Stomach (tissue), 9 donors: ENCODE measurements around the gene TPD52L1. TPM values are rescaled to one million over a fixed set of nuclear protein-coding genes. Genes with fewer than 3 reads are reported as not detected.
A peak's percentile ranks its signal among the peaks of the same experiment; 100 is the strongest.

Experiments used
- DNase-seq, 2 donors: peaks; one replicate each; pipeline versions ENCODE4 v3.0.0 to v3.0.0-alpha.2; 2013 to 2019
- H3K27ac ChIP-seq, 5 donors: fragments of 200-600 bp in 4 of 5; sonication (generic) in 4 of 5; one replicate each; pipeline ENCODE4 v1.5.1; 2013 to 2019; ENCODE audit warnings: mild to moderate bottlenecking in 1 of 5, moderate library complexity in 1 of 5
- H3K27me3 ChIP-seq, 3 donors: fragments of 200-600 bp; sonication (generic); one replicate each; pipeline ENCODE4 v1.5.1; 2017 to 2019; ENCODE audit warnings: mixed run types in 1 of 3
- H3K36me3 ChIP-seq, 4 donors: fragments of 200-600 bp; sonication (generic); 1 replicate in 3 of 4; 2 replicates in 1 of 4; pipeline ENCODE4 v1.5.1; 2016 to 2019
- H3K4me1 ChIP-seq, 4 donors: fragments of 200-600 bp; sonication (generic); one replicate each; pipeline ENCODE4 v1.5.1; 2016 to 2019
- H3K4me3 ChIP-seq, 4 donors: fragments of 200-600 bp; sonication (generic) in 3 of 4; one replicate each; pipeline ENCODE4 v1.5.1; 2016 to 2019; ENCODE audit warnings: mild to moderate bottlenecking in 1 of 4
- H3K9me3 ChIP-seq, 4 donors: fragments of 200-600 bp; sonication (generic); one replicate each; pipeline ENCODE4 v1.5.1; 2016 to 2019
- EP300 ChIP-seq: sonication (generic); formaldehyde crosslinking; IDR thresholded peaks from one replicate; pipeline ENCODE4 v1.6.1; 2017; ENCODE audit warnings: antibody characterized with exemption
- POLR2A ChIP-seq, 4 donors: fragments of 450-650 bp; IDR thresholded peaks; one replicate each; pipeline ENCODE4 v1.6.1; 2016; ENCODE audit warnings: antibody characterized with exemption in 4 of 4, control low read depth in 2 of 4, mild to moderate bottlenecking in 1 of 4, moderate library complexity in 1 of 4
- POLR2AphosphoS5 ChIP-seq, 3 donors: sonication (generic); formaldehyde crosslinking; IDR thresholded peaks; one replicate each; pipeline ENCODE4 v1.6.1; 2016; ENCODE audit warnings: antibody characterized with exemption in 3 of 3
- WGBS, 5 donors: extraction: QIAGEN DNeasy Blood & Tissue Kit in 3 of 5; methylation state at CpG; one replicate each; pipeline versions ENCODE4 v1.1.5 to v1.1.7; 2013 to 2018; 5-methylcytosine and 5-hydroxymethylcytosine counted together
- intact Hi-C: fragments of 100-400 bp; cut with DNase I; formaldehyde crosslinking; loops from one replicate; pipeline ENCODE4 v1.15.1; 2023; ENCODE audit warnings: low total_unique reads
- polyA plus RNA-seq, 3 donors: library from polyadenylated mRNA; stranded (reverse); fragments of 200-250 nt; gene quantifications; one replicate each; pipeline ENCODE4 v1.2.3, GENCODE V29; 2013
- total RNA-seq, 5 donors: library from RNA; depleted of rRNA; stranded (reverse); fragments of >200 nt; gene quantifications; one replicate each; pipeline versions ENCODE4 v1.1.0 to v1.2.3, GENCODE V29; 2014 to 2016
- TF ChIP-seq, protein P1 (sequence below), 7 experiments: fragments of 450-650 bp in 4 of 7; fragments of 200-600 bp in 3 of 7; sonication (generic) in 3 of 7; IDR thresholded peaks; one replicate each; pipeline ENCODE4 v1.5.1; 2016 to 2019; ENCODE audit warnings: antibody characterized with exemption in 7 of 7, control low read depth in 2 of 7, mild to moderate bottlenecking in 1 of 7
- donor health status: healthy with polysubstance abuse.
- donor health status: Bipolar disorder and iron deficiency.
- donor health status: healthy.

The TPD52L1 gene
- total and polyA plus RNA-seq, 8 donors = 14.8 to 102 (median 78.9) TPM

DNA sequence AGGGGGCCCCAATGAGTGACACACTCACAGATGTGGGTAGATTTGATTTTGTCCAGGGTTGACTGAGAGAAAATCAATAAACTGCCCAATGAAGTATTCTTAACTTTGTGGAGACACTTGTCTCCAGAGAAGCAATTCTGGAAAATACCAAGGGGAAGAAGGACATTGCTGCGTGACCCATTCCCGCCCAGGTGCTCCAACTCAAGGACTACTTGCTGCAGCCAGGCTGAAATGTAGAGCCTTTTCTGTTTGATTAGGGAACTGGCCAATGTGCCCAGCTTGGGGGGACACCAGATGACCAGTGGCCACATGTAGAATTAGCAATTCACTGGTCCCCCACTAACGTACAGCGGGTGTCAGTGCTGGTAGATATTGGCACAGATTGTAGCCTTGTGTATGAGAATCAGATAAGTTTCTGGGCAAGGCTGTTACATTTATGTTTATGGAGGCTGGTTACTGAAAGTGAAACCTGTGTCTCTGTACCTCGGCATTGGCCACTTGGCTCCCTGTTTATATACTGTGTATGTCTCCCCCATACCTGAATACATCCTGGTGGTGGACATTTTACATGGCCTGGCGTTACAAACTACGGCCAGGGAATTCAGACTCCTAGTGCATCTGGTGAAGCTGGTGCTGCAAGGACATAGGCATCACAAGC lies 115.9 kb downstream of the TPD52L1 start:
- TF ChIP-seq EP300 (no peak), POLR2AphosphoS5 (IDR thresholded peaks at IDR 0.05) (no peak)
- TF ChIP-seq, protein P1, sequence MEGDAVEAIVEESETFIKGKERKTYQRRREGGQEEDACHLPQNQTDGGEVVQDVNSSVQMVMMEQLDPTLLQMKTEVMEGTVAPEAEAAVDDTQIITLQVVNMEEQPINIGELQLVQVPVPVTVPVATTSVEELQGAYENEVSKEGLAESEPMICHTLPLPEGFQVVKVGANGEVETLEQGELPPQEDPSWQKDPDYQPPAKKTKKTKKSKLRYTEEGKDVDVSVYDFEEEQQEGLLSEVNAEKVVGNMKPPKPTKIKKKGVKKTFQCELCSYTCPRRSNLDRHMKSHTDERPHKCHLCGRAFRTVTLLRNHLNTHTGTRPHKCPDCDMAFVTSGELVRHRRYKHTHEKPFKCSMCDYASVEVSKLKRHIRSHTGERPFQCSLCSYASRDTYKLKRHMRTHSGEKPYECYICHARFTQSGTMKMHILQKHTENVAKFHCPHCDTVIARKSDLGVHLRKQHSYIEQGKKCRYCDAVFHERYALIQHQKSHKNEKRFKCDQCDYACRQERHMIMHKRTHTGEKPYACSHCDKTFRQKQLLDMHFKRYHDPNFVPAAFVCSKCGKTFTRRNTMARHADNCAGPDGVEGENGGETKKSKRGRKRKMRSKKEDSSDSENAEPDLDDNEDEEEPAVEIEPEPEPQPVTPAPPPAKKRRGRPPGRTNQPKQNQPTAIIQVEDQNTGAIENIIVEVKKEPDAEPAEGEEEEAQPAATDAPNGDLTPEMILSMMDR (IDR thresholded peaks at IDR 0.05) = peak in 1 of 7 experiments; percentile 7

DNA sequence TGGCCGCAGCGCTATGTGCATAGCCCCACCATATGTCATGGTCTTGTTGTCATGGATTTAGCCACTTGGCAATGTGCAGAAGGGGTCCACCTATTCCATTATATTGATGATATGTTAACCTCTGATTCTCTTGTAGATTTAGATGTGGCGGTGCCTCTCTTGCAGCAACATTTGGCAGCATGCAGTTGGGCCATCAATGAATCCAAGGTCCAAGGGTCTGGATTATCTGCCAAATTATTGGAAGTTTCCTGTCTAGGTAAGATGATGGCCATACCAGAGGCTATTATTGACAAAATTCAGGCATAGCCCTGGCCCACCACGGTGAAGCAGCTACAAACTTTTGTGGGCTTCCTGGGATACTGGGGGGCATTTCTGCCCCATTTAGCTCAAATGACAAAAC lies 116.8 kb downstream of the TPD52L1 start:
- H3K27me3 ChIP-seq = no peaks in the 10 kb centered on the region
- TF ChIP-seq, protein P1 (IDR thresholded peaks at IDR 0.05) = no peak
- TF ChIP-seq EP300 (no peak), POLR2A (IDR thresholded peaks at IDR 0.05) (no peak), POLR2AphosphoS5 (IDR thresholded peaks at IDR 0.05) (no peak)
- H3K4me1 ChIP-seq = peaks cover 0 to 11% (median 2%) of the 10 kb centered on the region in 4 donors
- H3K36me3 ChIP-seq = peaks cover 0 to 38% (median 26%) of the 10 kb centered on the region in 4 donors
- DNase-seq = no peak
- no peak overlapping the region for H3K27ac ChIP-seq
- no peak overlapping the region for H3K4me3 ChIP-seq
- WGBS, 5 donors = 91 to 98% (median 97%) methylated on average over 3 to 4 of the region's 4 CpGs
- no peaks in the 10 kb centered on the region for H3K9me3 ChIP-seq
- intact Hi-C loops = no loop called here

More for the DNA sequence above, 115.9 kb downstream of the TPD52L1 start:
- no peaks in the 10 kb centered on the region for H3K9me3 ChIP-seq
- intact Hi-C loops = no loop called here
- peak overlapping the region in 2 of 4 donors; percentile 13 to 15 for H3K4me3 ChIP-seq
- peaks cover 0 to 11% (median 0%) of the 10 kb centered on the region in 4 donors for H3K4me1 ChIP-seq
- no peak for DNase-seq
- no peaks in the 10 kb centered on the region for H3K27me3 ChIP-seq
- H3K36me3 ChIP-seq = peaks cover 0 to 29% (median 23%) of the 10 kb centered on the region in 4 donors
- WGBS, 5 donors = 52 to 71% (median 64%) methylated on average over 7 of the region's 7 CpGs
- H3K27ac ChIP-seq = peak overlapping the region in 2 of 5 donors; percentile 19 to 36

DNA sequence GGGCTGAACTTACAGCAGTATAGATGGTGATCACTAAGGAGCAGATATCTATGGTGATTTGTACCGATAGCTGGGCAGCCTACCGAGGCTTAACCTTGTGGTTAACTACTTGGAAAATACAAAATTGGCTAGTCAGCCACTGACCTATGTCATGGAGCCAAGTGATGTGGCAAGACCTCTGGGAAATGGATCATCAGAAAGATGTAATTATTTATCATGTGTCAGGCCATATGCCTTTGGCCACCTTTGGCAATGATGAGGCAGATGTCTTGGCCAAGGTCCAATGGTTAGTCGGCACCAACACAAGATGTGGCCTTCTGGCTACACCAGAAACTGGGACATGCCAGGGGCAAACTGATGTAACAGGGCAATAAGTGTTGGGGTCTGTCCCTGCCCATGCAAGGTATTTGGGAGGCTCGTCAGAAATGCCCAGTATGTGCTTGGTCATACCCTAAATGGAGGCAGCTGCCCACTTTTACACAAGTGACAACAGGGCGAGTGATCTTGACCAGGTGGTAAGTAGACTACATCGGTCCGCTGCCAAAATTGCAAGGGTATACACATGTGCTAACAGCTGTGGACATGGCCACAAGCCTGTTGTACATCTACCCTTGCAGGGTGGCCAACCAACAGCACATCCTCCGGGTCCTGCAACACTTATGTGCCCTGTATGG lies 118.0 kb downstream of the TPD52L1 start:
- intact Hi-C loops = no loop called here

DNA sequence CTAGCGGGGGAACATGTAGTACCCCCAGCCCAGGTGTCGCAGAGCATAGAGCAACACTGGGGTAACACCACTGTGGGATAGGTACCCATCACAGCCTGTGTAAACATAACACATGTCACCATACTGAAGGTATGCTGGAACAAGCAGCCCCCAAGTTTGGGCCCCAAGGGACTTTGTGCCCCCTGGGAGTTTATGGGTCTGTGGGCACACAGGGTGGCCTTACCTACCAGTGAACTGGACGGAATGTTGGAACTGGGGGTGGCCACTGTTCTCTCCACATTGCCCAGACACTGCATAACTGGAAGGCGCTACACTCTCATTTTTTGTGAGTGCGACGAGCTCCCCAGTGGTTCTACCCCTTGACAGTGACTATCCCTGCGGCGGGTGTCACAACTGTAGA lies 119.7 kb downstream of the TPD52L1 start:
- Histone ChIP-seq H3K4me1 (peaks cover 0 to 11% (median 3%) of the 10 kb centered on the region in 4 donors), H3K36me3 (peaks cover 6 to 59% (median 40%) of the 10 kb centered on the region in 4 donors), H3K4me3 (no peak overlapping the region), H3K9me3 (no peaks in the 10 kb centered on the region), H3K27ac (no peak overlapping the region), H3K27me3 (no peaks in the 10 kb centered on the region)
- TF ChIP-seq POLR2AphosphoS5 (IDR thresholded peaks at IDR 0.05) = no peak
- no peak for TF ChIP-seq EP300
- TF ChIP-seq, protein P1 (IDR thresholded peaks at IDR 0.05) = no peak
- TF ChIP-seq POLR2A (IDR thresholded peaks at IDR 0.05) = no peak
- 94 to 99% (median 97%) methylated on average over 8 of the region's 8 CpGs for WGBS, 5 donors
- no peak for DNase-seq
- intact Hi-C loops = no loop called here

More for the DNA sequence above, 118.0 kb downstream of the TPD52L1 start:
- no peaks in the 10 kb centered on the region for H3K27me3 ChIP-seq
- peaks cover under 1 to 51% (median 37%) of the 10 kb centered on the region in 4 donors for H3K36me3 ChIP-seq
- peaks cover 0 to 11% (median 3%) of the 10 kb centered on the region in 4 donors for H3K4me1 ChIP-seq
- no peak for DNase-seq
- H3K27ac ChIP-seq = no peak overlapping the region
- no peak overlapping the region for H3K4me3 ChIP-seq
- H3K9me3 ChIP-seq = no peaks in the 10 kb centered on the region
- TF ChIP-seq, protein P1 (IDR thresholded peaks at IDR 0.05) = no peak
- TF ChIP-seq POLR2A (IDR thresholded peaks at IDR 0.05) = no peak
- no peak for TF ChIP-seq POLR2AphosphoS5 (IDR thresholded peaks at IDR 0.05)
- no peak for TF ChIP-seq EP300
- 89 to 96% (median 95%) methylated on average over 8 of the region's 8 CpGs for WGBS, 5 donors
